ENCODE results near the gene TTC38. TPM values are rescaled to one million over a fixed set of nuclear protein-coding genes. Genes with fewer than 3 reads are reported as not detected.

Gene TTC38
- total RNA-seq, 4 donors from 2014 or later = 49.8 to 116 (median 76.8) TPM

GRCh38 chr22:46272196-46272595 lies 4.4 kb downstream of the TTC38 start:
- ATAC-seq (ENCODE audit: low FRiP score) (no peak), DNase-seq (ENCODE audit: low spot score) (no peak)
- TF ChIP-seq, protein P1, sequence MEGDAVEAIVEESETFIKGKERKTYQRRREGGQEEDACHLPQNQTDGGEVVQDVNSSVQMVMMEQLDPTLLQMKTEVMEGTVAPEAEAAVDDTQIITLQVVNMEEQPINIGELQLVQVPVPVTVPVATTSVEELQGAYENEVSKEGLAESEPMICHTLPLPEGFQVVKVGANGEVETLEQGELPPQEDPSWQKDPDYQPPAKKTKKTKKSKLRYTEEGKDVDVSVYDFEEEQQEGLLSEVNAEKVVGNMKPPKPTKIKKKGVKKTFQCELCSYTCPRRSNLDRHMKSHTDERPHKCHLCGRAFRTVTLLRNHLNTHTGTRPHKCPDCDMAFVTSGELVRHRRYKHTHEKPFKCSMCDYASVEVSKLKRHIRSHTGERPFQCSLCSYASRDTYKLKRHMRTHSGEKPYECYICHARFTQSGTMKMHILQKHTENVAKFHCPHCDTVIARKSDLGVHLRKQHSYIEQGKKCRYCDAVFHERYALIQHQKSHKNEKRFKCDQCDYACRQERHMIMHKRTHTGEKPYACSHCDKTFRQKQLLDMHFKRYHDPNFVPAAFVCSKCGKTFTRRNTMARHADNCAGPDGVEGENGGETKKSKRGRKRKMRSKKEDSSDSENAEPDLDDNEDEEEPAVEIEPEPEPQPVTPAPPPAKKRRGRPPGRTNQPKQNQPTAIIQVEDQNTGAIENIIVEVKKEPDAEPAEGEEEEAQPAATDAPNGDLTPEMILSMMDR (IDR thresholded peaks at IDR 0.05) = no peak

DNA sequence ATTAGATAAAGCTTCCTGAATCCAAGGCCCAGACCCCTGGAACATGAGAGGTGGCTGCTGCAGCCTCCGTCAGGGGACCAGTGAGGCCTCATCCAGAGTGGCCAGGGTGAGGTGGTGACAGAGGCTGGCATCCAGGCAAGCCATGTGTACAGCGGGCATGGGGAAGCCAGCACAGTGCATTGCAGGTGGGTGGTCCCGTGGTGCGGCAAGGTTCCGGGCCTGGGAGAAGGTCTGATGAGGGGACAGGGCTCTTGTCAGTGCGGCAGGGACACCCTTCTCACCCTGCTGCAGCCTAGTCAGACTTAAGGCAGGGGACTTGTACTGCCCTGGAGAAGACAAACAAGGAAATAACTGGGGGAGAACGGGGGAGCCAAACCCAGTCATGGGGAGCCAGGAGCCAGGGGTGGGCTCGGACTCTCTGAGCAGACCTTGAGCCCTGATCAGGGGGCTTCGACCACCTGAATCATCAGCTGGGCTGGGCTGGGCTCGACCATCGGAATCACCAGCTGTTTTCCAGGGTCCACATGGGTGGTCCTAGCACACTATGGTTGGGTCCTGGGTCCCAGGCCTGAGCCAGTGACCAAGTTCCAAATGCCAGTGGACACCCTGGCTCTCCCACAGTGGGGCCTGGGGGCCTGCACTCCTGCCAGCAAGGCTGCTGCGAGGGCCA lies 5.1 kb downstream of the TTC38 start:
- DNase-seq (ENCODE audit: low spot score) (no peak), ATAC-seq (ENCODE audit: low FRiP score) (no peak)
- TF ChIP-seq, protein P1 (IDR thresholded peaks at IDR 0.05) = no peak

- DNase-seq (ENCODE audit: low spot score) = no peak
- TF ChIP-seq, protein P1 (IDR thresholded peaks at IDR 0.05) = no peak
- no peak for ATAC-seq (ENCODE audit: low FRiP score)
Measured at GRCh38 chr22:46273432-46274148, 5.8 kb downstream of the TTC38 start.

DNA sequence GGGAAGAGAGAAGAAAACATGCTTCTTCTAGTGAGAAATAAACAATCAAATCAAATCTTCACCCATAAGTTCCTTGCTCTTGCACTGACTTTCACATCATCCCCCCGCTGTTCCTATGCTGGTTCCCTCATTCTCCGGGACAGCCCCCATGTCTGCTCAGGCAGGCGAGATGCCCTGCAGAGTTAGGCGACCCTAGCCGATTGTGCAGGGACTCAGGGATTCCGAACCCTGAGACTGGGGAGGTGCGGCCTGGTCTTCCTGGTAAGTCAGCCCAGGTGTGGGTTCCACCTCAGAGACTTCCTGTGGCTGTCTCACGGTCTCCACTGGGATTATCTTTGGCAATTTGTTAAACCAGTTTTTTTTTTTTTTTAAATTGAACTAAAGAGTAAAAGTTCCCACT lies 6.6 kb downstream of the TTC38 start:
- ATAC-seq (ENCODE audit: low FRiP score) (no peak), DNase-seq (ENCODE audit: low spot score) (no peak)
- TF ChIP-seq, protein P1 (IDR thresholded peaks at IDR 0.05) = no peak

DNA sequence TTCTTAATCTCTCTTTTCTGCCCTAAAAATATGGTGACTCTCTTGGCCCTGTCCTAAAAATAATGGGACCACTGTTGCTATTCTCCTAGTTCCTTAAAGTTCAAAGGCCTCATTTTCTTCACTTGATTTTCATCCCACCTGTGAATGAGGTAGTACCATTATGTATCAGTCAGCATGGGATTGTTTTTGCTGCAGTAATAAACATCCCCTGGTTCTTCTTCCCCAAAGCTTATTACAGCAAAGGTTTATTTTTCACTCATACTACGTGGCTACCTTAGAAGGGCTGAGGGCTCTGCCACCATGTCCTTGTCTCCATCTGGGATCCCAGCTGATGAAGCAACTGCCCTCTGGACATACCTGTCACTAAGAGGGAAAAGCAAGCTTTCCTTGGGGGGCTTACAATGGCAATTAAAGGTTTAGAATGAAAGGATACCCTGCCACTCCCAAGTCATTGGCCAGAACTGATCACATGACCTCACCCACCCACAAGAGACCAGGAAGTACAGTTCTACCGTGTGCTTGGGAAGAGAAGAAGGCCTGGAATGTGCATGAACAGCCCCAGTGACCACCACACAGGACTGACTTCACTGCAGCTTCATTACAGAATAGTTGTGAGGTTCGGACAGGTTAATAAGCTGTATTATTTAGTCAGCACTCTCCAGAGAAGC lies 7.8 kb downstream of the TTC38 start:
- TF ChIP-seq, protein P1 (IDR thresholded peaks at IDR 0.05) = no peak
- no peak for ATAC-seq (ENCODE audit: low FRiP score)

GRCh38 chr22:46276563-46276962 lies 8.8 kb downstream of the TTC38 start:
- TF ChIP-seq, protein P1 (IDR thresholded peaks at IDR 0.05) = no peak
- ATAC-seq (ENCODE audit: low FRiP score) (no peak), DNase-seq (ENCODE audit: low spot score) (no peak)

More for the DNA sequence above, 7.8 kb downstream of the TTC38 start:
- DNase-seq (ENCODE audit: low spot score) = no peak
